Measurements from ENCODE around the gene SPTBN2. TPM values are rescaled to one million over a fixed set of nuclear protein-coding genes. Genes with fewer than 3 reads are reported as not detected.

Gene SPTBN2
- total and polyA plus RNA-seq, 2 of the 4 experiments (the other 2 are of a cell fraction) = 0.18 to 0.41 TPM

- no peak overlapping the region for H2AK9ac ChIP-seq (replicated peaks; ENCODE audit: low read depth, low read length, poor library complexity)
- CTCF ChIA-PET = no interaction called here
- H3K79me1 ChIP-seq (ENCODE audit: low read depth in 1 of 2, low read length in 2 of 2) = peaks cover 43 to 76% of the 10 kb centered on the region in 2 experiments
- no peaks in the 10 kb centered on the region for H3K9me3 ChIP-seq (ENCODE audit: control insufficient read depth, insufficient read depth, low read length)
- TF ChIP-seq CEBPB (IDR thresholded peaks at IDR 0.05; ENCODE audit: low read depth, low read length) = no peak
- TF ChIP-seq NFE2L2 (IDR thresholded peaks at IDR 0.05; ENCODE audit: low read depth, low read length) = no peak
- no peak for TF ChIP-seq ELK1 (IDR thresholded peaks at IDR 0.05; ENCODE audit: borderline replicate concordance, low read depth, low read length)
- TF ChIP-seq FOS (IDR thresholded peaks at IDR 0.05; ENCODE audit: low read depth, low read length) = no peak
- TF ChIP-seq CTCF (conservative IDR thresholded peaks at IDR 0.05; ENCODE audit: low read depth, low read length) = no peak
- TF ChIP-seq SMC3 (IDR thresholded peaks at IDR 0.05; ENCODE audit: low read depth, low read length) = no peak
- TF ChIP-seq CHD1 (IDR thresholded peaks at IDR 0.05; ENCODE audit: low read depth, low read length) = no peak
- TF ChIP-seq RAD21 (IDR thresholded peaks at IDR 0.05; ENCODE audit: low read length) = no peak
- no peak for TF ChIP-seq BHLHE40 (IDR thresholded peaks at IDR 0.05; ENCODE audit: low read depth, low read length)
- no peak for TF ChIP-seq MAFK (IDR thresholded peaks at IDR 0.05; ENCODE audit: low read depth, low read length)
- TF ChIP-seq MXI1 (IDR thresholded peaks at IDR 0.05; ENCODE audit: borderline replicate concordance, low read depth, low read length) = no peak
- TF ChIP-seq RFX5 (IDR thresholded peaks at IDR 0.05; ENCODE audit: low read depth, low read length) = no peak
- no peak for TF ChIP-seq USF2 (IDR thresholded peaks at IDR 0.05; ENCODE audit: low read depth, low read length)
- no peak for TF ChIP-seq MAZ (IDR thresholded peaks at IDR 0.05; ENCODE audit: borderline replicate concordance, low read depth, low read length)
- no peak for TF ChIP-seq RCOR1 (IDR thresholded peaks at IDR 0.05; ENCODE audit: insufficient replicate concordance, low read length)
- TF ChIP-seq POLR2A (IDR thresholded peaks at IDR 0.05; ENCODE audit: low read depth, low read length) = no peak
- H2BK120ac ChIP-seq (ENCODE audit: low read depth, low read length) = no peak overlapping the region
- H2BK20ac ChIP-seq (ENCODE audit: low read depth, low read length) = no peak overlapping the region
- H3K18ac ChIP-seq (ENCODE audit: low read depth, low read length) = no peak overlapping the region
- DNase-seq = peak; percentile 66
- dilution Hi-C loops (cut with HindIII; ENCODE audit: low sequenced_read_pairs, unreplicated experiment) = no loop called here
- no peak overlapping the region for H3K4ac ChIP-seq (ENCODE audit: low read depth, low read length)
- no TSS peak for BruUV-seq (replicated peaks)
- no peak overlapping the region for H3K23ac ChIP-seq (ENCODE audit: low read depth, low read length)
- H2BK15ac ChIP-seq (ENCODE audit: low read depth, low read length) = no peak overlapping the region
- WGBS, 2 experiments (ENCODE audit: extremely low coverage in 2 of 2, insufficient read length in 1 of 2) = no CpG with 5 or more reads among the region's 2 CpGs
- peaks cover under 1% of the 10 kb centered on the region; the same call in 1 of the 2 replicates for H3K4me1 ChIP-seq (ENCODE audit: control insufficient read depth, insufficient read depth, low read length)
- H3K27me3 ChIP-seq (ENCODE audit: control insufficient read depth, insufficient read depth, low read length) = no peaks in the 10 kb centered on the region
- H3K14ac ChIP-seq (replicated peaks; ENCODE audit: low read depth, low read length) = no peak overlapping the region
- no peak overlapping the region for H3K9ac ChIP-seq (ENCODE audit: low read depth, low read length)
- H3K36me3 ChIP-seq (ENCODE audit: control insufficient read depth, insufficient read depth, low read length) = peaks cover 46% of the 10 kb centered on the region
- intact Hi-C loops (cut with micrococcal nuclease) = no loop called here
- POLR2A ChIA-PET (ENCODE audit: unreplicated experiment) = no interaction called here
- no peak overlapping the region for H4K5ac ChIP-seq (ENCODE audit: low read depth, low read length)
- H4K8ac ChIP-seq (ENCODE audit: low read depth in 2 of 2, low read length in 2 of 2) = no peak overlapping the region
- no peak overlapping the region for H4K91ac ChIP-seq (ENCODE audit: insufficient read depth, low read depth, low read length)
- H3K4me3 ChIP-seq (ENCODE audit: insufficient read depth, low read depth, low read length) = no peak overlapping the region
- H3K27ac ChIP-seq (ENCODE audit: insufficient read depth, low read length) = no peak overlapping the region
- H2BK5ac ChIP-seq (ENCODE audit: low read depth, low read length, poor library complexity, severe bottlenecking) = no peak overlapping the region
- H2AFZ ChIP-seq (replicated peaks; ENCODE audit: low read length, poor library complexity) = no peak overlapping the region
- no peak overlapping the region for H3K4me2 ChIP-seq (ENCODE audit: low read depth, low read length)
- no peak overlapping the region for H3K56ac ChIP-seq (ENCODE audit: extremely low read depth, insufficient read depth, low read length)
- peaks cover 61% of the 10 kb centered on the region for H4K20me1 ChIP-seq (ENCODE audit: insufficient read depth, low read length)
- peaks cover 15% of the 10 kb centered on the region for H3K9me1 ChIP-seq (ENCODE audit: insufficient read depth, low read length)
- ATAC-seq (ENCODE audit: low read depth) = no peak
- H2AK5ac ChIP-seq (ENCODE audit: low read depth, low read length) = no peak overlapping the region
- in situ Hi-C loops (cut with MboI; ENCODE audit: low sequenced_read_pairs) = no loop called here
Measured at GRCh38 chr11:66651016-66651415, 78.0 kb downstream of the SPTBN2 start.
